Caco-2 (cell line): Measurements from ENCODE around the gene ZSCAN5A. TPM values are rescaled to one million over a fixed set of nuclear protein-coding genes. Genes with fewer than 3 reads are reported as not detected.

ENCODE experiments used
- BruUV-seq: library from RNA; stranded (reverse); fragments of 400-500 nt; replicated peaks from 2 replicates; lab custom pipeline; 2021; lab: Mats Ljungman, UMichigan
- CTCF ChIA-PET: fragments of 300-600 bp; sonication (Branson Sonifier 250); formaldehyde crosslinking; loops from one replicate; lab custom pipeline; 2022; ENCODE audit warnings: antibody characterized with exemption; lab: Charles Lee
- POLR2A ChIA-PET: fragments of 300-600 bp; sonication (Branson Sonifier 250); formaldehyde crosslinking; loops from one replicate; lab custom pipeline; 2022; ENCODE audit warnings: antibody characterized with exemption; lab: Charles Lee
- DNase-seq, 2 experiments: peaks; one replicate each; pipeline versions ENCODE4 v3.0.0 to v3.0.0-alpha.2; 2020 to 2022
- H3K27me3 ChIP-seq: replicated peaks from 2 replicates; pipeline ENCODE4 v1.6.0; 2011; ENCODE audit warnings: low read length; ENCODE audit not compliant: control insufficient read depth, insufficient read depth
- H3K36me3 ChIP-seq: 2 replicates; pipeline ENCODE4 v1.5.1; 2011; ENCODE audit warnings: low read length; ENCODE audit not compliant: control insufficient read depth, insufficient read depth
- H3K4me1 ChIP-seq: fragments of 250-450 bp; sonication (Bioruptor Pico); 2 replicates; pipeline ENCODE4 v1.5.1; 2020; ENCODE audit warnings: mild to moderate bottlenecking
- H3K4me3 ChIP-seq: 2 replicates; pipeline ENCODE4 v1.5.1; 2011; ENCODE audit warnings: low read depth, mild to moderate bottlenecking, control low read depth, low read length
- H3K9me3 ChIP-seq: fragments of 250-450 bp; sonication (Bioruptor Pico); 2 replicates; pipeline ENCODE4 v1.5.1; 2020; ENCODE audit warnings: mild to moderate bottlenecking, moderate library complexity
- H3K27ac Mint-ChIP-seq: one replicate; pipeline ENCODE4 v1.8.0; 2022; ENCODE audit warnings: mixed read lengths; ENCODE audit not compliant: unreplicated experiment
- H3K27me3 Mint-ChIP-seq: one replicate; pipeline ENCODE4 v1.8.0; 2022; ENCODE audit warnings: mixed read lengths; ENCODE audit not compliant: insufficient read depth, unreplicated experiment
- H3K36me3 Mint-ChIP-seq: one replicate; pipeline ENCODE4 v1.8.0; 2022; ENCODE audit warnings: mild to moderate bottlenecking, mixed read lengths; ENCODE audit not compliant: insufficient read depth, unreplicated experiment
- H3K4me1 Mint-ChIP-seq: one replicate; pipeline ENCODE4 v1.8.0; 2022; ENCODE audit warnings: low read depth, mixed read lengths; ENCODE audit not compliant: unreplicated experiment
- H3K4me3 Mint-ChIP-seq: one replicate; pipeline ENCODE4 v1.8.0; 2022; ENCODE audit warnings: mild to moderate bottlenecking, moderate library complexity, mixed read lengths; ENCODE audit not compliant: unreplicated experiment
- H3K9me3 Mint-ChIP-seq: one replicate; pipeline ENCODE4 v1.8.0; 2022; ENCODE audit warnings: mixed read lengths; ENCODE audit not compliant: unreplicated experiment
- CTCF ChIP-seq, 2 experiments: fragments of 200-600 bp in 1 of 2; IDR thresholded peaks; 1 replicate in 1 of 2; 2 replicates in 1 of 2; pipeline versions ENCODE4 v1.5.1 to v1.8.0; 2011 to 2022; ENCODE audit warnings: antibody characterized with exemption in 1 of 2, control low read depth in 1 of 2, inconsistent platforms in 1 of 2, low read depth in 1 of 2, low read length in 1 of 2, mild to moderate bottlenecking in 1 of 2, moderate library complexity in 1 of 2; ENCODE audit not compliant: insufficient read depth in 1 of 2, severe bottlenecking in 1 of 2, unreplicated experiment in 1 of 2
- intact Hi-C: fragments of 100-400 bp; cut with micrococcal nuclease; formaldehyde crosslinking; loops from one replicate; pipeline ENCODE4 v1.10.0; 2022; ENCODE audit not compliant: unreplicated experiment
- total RNA-seq: library from RNA; stranded (reverse); gene quantifications from 2 replicates; pipeline ENCODE4 v1.2.3, GENCODE V29; 2022

Gene ZSCAN5A
- total RNA-seq, 1 experiment from 2014 or later = 11.3 TPM

- H3K9me3 ChIP-seq = no peaks in the 10 kb centered on the region
- no peaks in the 10 kb centered on the region for H3K4me1 Mint-ChIP-seq
- no peaks in the 10 kb centered on the region for H3K36me3 ChIP-seq
- ChIA-PET POLR2A (no interaction called here), CTCF (no interaction called here)
- no peak for DNase-seq
- intact Hi-C loops = no loop called here
- H3K9me3 Mint-ChIP-seq = no peaks in the 10 kb centered on the region
- BruUV-seq = no TSS peak
- H3K4me3 Mint-ChIP-seq = no peak overlapping the region
- H3K36me3 Mint-ChIP-seq = no peaks in the 10 kb centered on the region
- no peak overlapping the region for H3K27ac Mint-ChIP-seq
- H3K4me1 ChIP-seq = no peaks in the 10 kb centered on the region
- H3K4me3 ChIP-seq = no peak overlapping the region
- no peak for TF ChIP-seq CTCF (IDR thresholded peaks at IDR 0.05; ENCODE audit: insufficient read depth in 1 of 2, low read depth in 1 of 2, low read length in 1 of 2, severe bottlenecking in 1 of 2, unreplicated experiment in 1 of 2)
- H3K27me3 ChIP-seq = no peaks in the 10 kb centered on the region
- no peaks in the 10 kb centered on the region for H3K27me3 Mint-ChIP-seq
Measured at GRCh38 chr19:56245121-56245740, 69.4 kb downstream of the ZSCAN5A start.

- ChIA-PET CTCF (no interaction called here), POLR2A (no interaction called here)
- Histone ChIP-seq H3K9me3 (no peaks in the 10 kb centered on the region), H3K27me3 (no peaks in the 10 kb centered on the region), H3K36me3 (no peaks in the 10 kb centered on the region), H3K4me3 (no peak overlapping the region), H3K4me1 (no peaks in the 10 kb centered on the region)
- TF ChIP-seq CTCF (IDR thresholded peaks at IDR 0.05; ENCODE audit: insufficient read depth in 1 of 2, low read depth in 1 of 2, low read length in 1 of 2, severe bottlenecking in 1 of 2, unreplicated experiment in 1 of 2) = no peak
- Mint-ChIP-seq H3K4me3 (no peak overlapping the region), H3K27me3 (no peaks in the 10 kb centered on the region), H3K27ac (no peak overlapping the region), H3K4me1 (no peaks in the 10 kb centered on the region), H3K36me3 (no peaks in the 10 kb centered on the region), H3K9me3 (no peaks in the 10 kb centered on the region)
- BruUV-seq = no TSS peak
- intact Hi-C loops = no loop called here
- no peak for DNase-seq
Measured at GRCh38 chr19:56223481-56223880, 91.2 kb downstream of the ZSCAN5A start.

GRCh38 chr19:56222901-56223300 lies 91.7 kb downstream of the ZSCAN5A start:
- Histone ChIP-seq H3K4me3 (no peak overlapping the region), H3K27me3 (no peaks in the 10 kb centered on the region), H3K4me1 (no peaks in the 10 kb centered on the region), H3K9me3 (no peaks in the 10 kb centered on the region), H3K36me3 (no peaks in the 10 kb centered on the region)
- no peak for TF ChIP-seq CTCF (IDR thresholded peaks at IDR 0.05; ENCODE audit: insufficient read depth in 1 of 2, low read depth in 1 of 2, low read length in 1 of 2, severe bottlenecking in 1 of 2, unreplicated experiment in 1 of 2)
- POLR2A ChIA-PET = no interaction called here
- no TSS peak for BruUV-seq
- Mint-ChIP-seq H3K27ac (no peak overlapping the region), H3K36me3 (no peaks in the 10 kb centered on the region), H3K9me3 (no peaks in the 10 kb centered on the region), H3K4me3 (no peak overlapping the region), H3K4me1 (no peaks in the 10 kb centered on the region), H3K27me3 (no peaks in the 10 kb centered on the region)
- CTCF ChIA-PET = interaction anchor here (1.5 kb wide), 1 partner anchor 157 kb away, joined by 6 read pairs; no protein-coding TSS in a partner anchor
- DNase-seq = no peak
- intact Hi-C loops = no loop called here
